NCI-H2227 treated with DMSO at 0.1 percent for 48 hours (cell line): ENCODE results near the gene PTP4A1.
A peak's percentile ranks its signal among the peaks of the same experiment; 100 is the strongest.
"Not testable (repeated sequence)": the region's sequence is repeated elsewhere in the genome, so short reads cannot be mapped to it uniquely, and the experiment has no call there.

Source experiments
- DNase-seq: peaks from one replicate; lab custom pipeline; 2025; lab: John Stamatoyannopoulos, UW

Gene PTP4A1

GRCh38 chr6:63572044-63572746, at the start of gene PTP4A1, which contains the start of gene LOC128125822:
Gene PTP4A1, plus strand, starts transcription at chr6:63572480. Its CDS starts 4,401 bp downstream, at chr6:63576881.
Gene LOC128125822, plus strand, starts transcription at chr6:63572480.
- DNase-seq, result peak; percentile 87

DNA sequence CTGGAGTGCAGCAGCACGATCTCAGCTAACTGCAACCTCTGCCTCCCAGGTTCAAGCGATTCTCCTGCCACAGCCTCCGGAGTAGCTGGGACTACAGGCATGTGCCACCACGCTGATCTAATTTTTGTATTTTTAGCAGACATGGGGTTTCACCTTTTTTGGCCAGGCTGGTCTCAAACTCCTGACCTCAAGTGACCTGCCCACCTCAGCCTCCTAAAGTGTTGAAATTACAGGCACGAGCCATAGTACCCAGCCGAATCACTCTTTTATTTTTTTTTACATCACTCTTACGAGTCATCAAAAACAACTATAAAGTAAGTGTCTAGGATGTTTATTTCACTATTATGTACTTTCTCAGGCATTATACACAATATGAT, 49.4 kb upstream of the PTP4A1 start:
- not testable (repeated sequence) for DNase-seq

GRCh38 chr6:63523630-63524029, 48.6 kb upstream of the PTP4A1 start:
- no peak for DNase-seq

DNA sequence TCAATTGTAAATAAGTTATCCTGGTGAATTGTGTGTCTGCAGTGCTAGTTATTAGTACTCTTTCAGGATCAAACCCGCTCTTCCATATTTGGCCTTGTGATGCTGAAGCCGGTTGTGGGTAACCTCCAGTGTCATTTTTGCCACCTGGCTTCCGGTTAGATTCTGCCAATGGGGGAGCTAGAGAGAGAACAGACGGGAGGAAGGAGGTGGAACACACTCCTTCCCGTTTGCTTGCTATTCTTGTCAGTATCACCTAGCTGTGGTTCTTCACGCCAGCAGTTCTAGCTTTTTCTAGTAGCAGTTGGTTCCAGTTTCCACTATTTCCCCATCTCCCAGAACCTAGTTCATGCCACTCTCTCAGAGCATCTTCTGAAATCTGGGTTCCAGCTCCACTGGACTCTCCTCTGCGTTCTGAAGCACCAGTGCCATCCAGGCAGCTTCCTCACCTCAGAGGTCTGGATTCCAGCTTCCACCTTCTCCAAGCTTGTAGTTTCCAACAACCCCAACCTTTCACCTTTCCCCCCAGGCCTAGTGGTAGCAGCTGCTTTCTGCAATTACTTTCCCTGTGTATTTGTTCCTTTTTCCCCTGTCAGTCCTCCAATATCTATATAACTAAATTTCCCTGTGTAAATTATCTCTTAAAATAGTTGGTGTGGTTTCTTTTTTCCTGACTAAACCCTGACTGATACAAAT, 46.9 kb upstream of the PTP4A1 start:
- DNase-seq, result no peak

DNA sequence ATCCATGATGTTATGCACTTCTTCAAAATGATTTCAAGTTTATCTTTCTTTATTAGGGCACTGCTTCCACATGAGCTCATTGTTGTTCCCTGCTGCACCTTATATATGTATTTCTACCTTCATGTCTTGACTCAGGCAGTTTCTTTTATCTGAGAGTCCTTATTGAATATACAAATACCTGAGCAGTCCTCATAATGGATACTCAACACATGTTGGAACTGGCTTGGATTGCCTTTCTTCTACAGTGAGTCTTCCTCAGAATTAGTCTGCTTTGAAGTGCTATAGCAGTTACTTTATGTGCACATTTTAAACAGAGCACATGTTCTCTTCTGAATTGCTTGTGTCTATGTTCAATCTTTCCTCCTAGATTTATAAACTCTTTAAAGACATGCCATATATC, 45.3 kb upstream of the PTP4A1 start:
- DNase-seq, result no peak

DNA sequence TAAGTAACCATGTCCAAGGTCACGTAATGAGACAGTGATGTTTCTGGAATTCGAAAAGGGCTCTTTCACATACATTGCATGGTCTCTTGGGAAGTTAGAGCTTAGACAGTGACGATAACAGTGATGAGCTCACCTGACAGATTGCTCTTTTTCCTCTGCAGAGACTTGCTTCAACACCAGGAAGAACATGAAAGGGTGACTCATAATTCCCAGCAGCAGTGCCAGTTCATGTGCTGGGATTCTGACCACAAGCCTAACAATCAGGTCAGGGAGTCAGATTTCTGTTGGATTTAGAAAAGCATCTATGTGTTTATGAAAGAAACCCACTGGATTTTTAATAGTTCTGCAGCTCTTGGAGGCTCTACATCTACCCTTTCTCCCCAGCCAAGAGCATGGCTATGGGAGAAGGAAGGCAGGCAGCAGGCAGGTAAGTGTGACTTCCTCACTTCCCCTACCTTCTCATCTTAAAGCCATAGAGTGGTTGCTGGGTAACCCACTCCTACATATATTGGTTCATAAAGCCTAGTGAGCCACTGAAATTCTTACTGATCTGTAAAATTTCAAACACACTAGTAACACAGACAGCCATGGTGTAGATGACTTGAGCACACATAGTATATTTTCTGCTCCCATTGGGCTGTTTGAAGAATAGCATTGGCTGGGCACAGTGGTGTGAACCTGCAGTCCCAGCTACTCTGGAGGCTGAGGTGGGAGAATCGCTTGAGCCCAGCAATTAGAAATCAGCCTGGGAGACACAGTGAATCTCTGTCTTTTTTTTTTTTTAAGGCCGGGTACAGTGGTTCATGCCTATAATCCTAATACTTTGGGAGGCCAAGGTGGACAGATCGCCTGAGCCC, 44.4 kb upstream of the PTP4A1 start:
- DNase-seq, result no peak

GRCh38 chr6:63529498-63529897, 42.8 kb upstream of the PTP4A1 start:
- no peak for DNase-seq

GRCh38 chr6:63530182-63530581, 42.1 kb upstream of the PTP4A1 start:
- no peak for DNase-seq

GRCh38 chr6:63530991-63531390, 41.3 kb upstream of the PTP4A1 start:
- no peak for DNase-seq

GRCh38 chr6:63533026-63533425, 39.3 kb upstream of the PTP4A1 start:
- no peak for DNase-seq

- no peak for DNase-seq
Measured at GRCh38 chr6:63533952-63534351, 38.3 kb upstream of the PTP4A1 start.

DNA sequence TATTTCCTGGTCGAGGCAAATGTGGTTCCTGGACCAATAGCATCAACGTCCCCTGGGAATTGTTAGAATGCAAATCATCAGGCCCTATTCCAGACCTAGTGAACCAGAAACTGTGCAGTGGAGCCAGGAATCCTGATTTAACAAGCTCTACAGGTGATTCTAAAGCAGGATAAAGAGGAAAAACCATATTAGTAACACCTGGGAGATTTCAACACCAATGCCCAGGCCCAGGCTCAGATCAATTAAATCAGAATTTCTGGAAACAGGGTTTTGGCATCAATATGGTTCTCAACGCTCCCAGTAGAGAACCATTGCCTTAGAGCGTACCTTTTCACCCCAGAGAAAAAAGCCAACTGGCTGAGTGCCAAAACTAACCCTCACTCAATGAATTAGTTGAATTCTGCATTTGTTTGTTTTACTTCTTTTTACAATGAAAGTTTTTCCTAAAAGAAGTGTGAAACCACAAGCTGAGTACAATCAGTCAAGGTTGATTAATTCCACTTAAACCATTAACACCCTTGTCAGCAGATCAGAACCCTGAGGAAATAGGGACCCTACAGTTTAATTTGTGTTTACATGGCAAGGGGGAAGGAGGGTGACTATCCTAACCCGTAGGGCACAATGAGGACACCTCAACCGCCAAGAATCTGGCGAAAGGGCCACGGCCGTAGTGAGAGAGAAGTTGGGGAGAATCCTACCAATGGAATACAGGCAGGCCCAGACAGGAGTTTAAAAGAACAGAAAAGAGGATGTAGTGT, 34.9 kb upstream of the PTP4A1 start:
- DNase-seq, result no peak

DNA sequence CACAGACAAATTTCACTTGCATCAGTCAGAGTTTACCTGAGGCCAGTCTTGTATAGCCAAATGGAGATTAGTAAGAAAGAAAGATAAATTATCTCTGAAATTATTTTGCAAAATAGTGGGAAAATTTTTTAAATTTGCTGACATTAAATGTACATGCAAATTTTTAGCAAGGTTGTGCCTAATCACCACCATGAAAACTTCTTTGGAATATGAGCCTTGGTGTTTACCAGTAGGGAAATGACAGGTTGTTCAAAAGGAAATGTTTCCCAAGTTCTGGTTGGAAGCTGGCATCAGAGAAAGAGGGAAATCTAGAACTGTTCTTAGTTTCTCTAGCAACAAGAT, 34.4 kb upstream of the PTP4A1 start:
- DNase-seq, result no peak

- DNase-seq, result no peak
Measured at GRCh38 chr6:63538550-63538949, 33.7 kb upstream of the PTP4A1 start.

DNA sequence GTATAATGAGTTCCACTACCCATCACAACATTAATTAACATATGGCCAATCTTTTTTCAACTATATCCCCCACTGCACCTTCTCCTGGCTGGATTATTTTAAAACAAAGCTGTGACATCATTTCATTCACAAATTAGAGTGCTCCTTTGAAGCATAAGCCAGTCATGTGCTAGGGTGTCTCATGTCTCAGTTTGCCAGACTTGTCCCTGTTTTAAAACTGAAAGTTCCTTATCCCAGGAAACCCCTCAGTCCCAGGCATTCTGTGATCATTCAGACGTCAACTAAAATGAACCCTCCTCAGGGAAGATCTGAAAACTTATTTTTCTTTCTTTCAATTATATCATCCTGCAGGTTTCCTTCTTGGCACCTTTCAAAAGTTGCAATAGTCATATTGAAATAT, 29.3 kb upstream of the PTP4A1 start:
- DNase-seq, result no peak

DNA sequence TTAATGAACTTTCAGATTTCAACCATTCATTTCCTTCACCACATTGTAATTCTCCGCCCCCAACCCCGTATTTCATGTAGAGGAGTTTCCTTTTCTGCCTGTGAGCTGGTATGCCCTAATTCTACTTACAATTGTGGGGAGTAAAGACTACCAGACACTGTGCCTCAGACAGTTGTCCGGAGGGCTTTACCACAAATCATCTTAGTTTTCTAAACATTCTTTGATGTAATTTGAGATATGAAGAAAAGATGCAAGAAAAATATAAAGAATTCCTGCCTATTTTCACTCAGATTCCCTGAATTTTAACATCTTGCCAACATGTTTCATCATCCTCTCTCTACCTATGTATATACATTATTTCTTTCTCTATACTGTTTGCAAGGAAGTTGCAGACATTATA, 28.3 kb upstream of the PTP4A1 start:
- no peak for DNase-seq

DNA sequence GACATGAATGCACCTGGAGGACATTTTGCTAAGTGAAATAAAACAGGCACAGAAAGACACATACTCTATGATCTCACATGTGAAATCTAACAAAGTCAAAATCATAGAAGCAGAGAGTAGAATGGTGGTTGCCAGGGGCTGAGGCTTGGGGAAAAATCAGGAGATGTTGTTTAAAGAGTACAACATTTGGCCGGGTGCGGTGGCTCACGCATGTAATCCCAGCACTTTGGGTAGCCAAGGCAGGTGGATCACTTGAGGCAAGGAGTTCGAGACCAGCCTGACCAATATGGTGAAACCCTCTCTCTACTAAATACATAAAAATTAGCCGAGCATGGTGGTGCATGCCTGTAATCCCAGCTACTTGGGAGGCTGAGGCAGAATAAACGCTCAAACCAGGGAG, 26.0 kb upstream of the PTP4A1 start:
- DNase-seq, result no peak

- DNase-seq, result no peak
Measured at GRCh38 chr6:63546697-63547096, 25.6 kb upstream of the PTP4A1 start.

DNA sequence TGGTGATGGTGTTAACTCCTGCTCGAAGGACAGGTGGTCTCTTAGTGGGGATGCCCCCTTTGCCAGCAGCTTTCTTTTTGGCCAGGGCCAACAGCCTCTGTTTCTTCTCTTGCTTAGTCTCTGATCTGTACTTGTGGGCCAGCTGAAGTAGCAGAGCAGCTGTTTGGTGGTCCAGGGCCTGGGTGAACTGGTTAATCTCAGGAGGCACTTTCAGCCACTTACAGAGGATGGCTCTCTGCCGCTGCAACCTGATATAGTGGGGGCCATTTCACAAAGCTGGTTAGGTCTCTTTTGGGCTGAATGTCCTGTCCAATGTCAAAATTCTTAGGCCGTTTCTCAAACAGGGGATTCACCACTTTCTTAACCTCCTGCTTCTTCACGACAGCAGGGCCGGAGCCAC, 23.2 kb upstream of the PTP4A1 start:
- no peak for DNase-seq

- DNase-seq, result no peak
Measured at GRCh38 chr6:63553208-63553607, 19.1 kb upstream of the PTP4A1 start.

GRCh38 chr6:63553900-63554299, 18.4 kb upstream of the PTP4A1 start:
- DNase-seq, result no peak

DNA sequence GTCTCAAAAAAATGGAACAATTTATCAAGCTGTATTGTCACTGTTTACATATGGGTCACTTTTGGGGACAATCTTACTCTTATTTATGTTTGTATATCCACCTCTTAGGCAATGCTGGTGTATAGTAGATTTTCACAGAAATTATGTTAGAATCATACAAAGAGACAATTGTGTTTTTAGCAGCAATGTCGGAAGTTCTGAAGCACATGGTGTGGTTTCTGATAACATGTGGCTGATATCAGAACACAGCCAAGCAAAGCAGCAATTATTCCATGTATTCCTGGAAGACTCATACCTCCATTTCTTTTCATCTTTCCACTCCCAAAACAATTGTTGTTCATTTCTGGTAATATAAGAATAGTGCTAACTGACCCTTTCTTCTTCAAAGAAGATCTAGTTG, 17.5 kb upstream of the PTP4A1 start:
- DNase-seq, result no peak
